IMR-90 (cell line): Measurements from ENCODE around the gene COL23A1. TPM values are rescaled to one million over a fixed set of nuclear protein-coding genes. Genes with fewer than 3 reads are reported as not detected.

Experiments used
- ATAC-seq: fragments of 200-7000 bp; cut with Tn5 transposase; 2 replicates; pipeline ENCODE4 v1.9.1; 2020; ENCODE audit warnings: low read depth, mild to moderate bottlenecking, moderate library complexity
- BruUV-seq: library from RNA; stranded (reverse); fragments of 400-500 nt; replicated peaks from 2 replicates; lab custom pipeline; 2021; lab: Mats Ljungman, UMichigan
- CTCF ChIA-PET: fragments of 300-600 bp; formaldehyde crosslinking; extraction: SDS; loops from one replicate; lab custom pipeline; 2021; ENCODE audit warnings: antibody characterized with exemption; lab: Yijun Ruan, JAX
- POLR2A ChIA-PET: fragments of 300-600 bp; sonication (Branson Sonifier 250); formaldehyde crosslinking; loops from one replicate; lab custom pipeline; 2022; ENCODE audit warnings: antibody characterized with exemption; ENCODE audit not compliant: unreplicated experiment; lab: Charles Lee
- DNase-seq: peaks from one replicate; pipeline ENCODE4 v3.0.0; 2013
- H2AFZ ChIP-seq: replicated peaks from 2 replicates; pipeline ENCODE3; 2013; ENCODE audit warnings: low read length, mild to moderate bottlenecking; ENCODE audit not compliant: poor library complexity
- H2AK5ac ChIP-seq: 2 replicates; pipeline ENCODE4 v1.6.1; 2013; ENCODE audit warnings: low read depth, low read length, inconsistent platforms
- H2AK9ac ChIP-seq: replicated peaks from 2 replicates; pipeline ENCODE3; 2013; ENCODE audit warnings: mild to moderate bottlenecking, low read depth, low read length, moderate library complexity; ENCODE audit not compliant: poor library complexity
- H2BK120ac ChIP-seq: 2 replicates; pipeline ENCODE4 v1.6.1; 2013; ENCODE audit warnings: low read depth, low read length, inconsistent platforms
- H2BK15ac ChIP-seq: 3 replicates; pipeline ENCODE4 v1.6.1; 2013; ENCODE audit warnings: low read depth, low read length, inconsistent platforms
- H2BK20ac ChIP-seq: 2 replicates; pipeline ENCODE4 v1.6.1; 2013; ENCODE audit warnings: low read depth, mild to moderate bottlenecking, inconsistent platforms, low read length, moderate library complexity
- H2BK5ac ChIP-seq: 2 replicates; pipeline ENCODE4 v1.6.1; 2013; ENCODE audit warnings: mild to moderate bottlenecking, low read depth, low read length, inconsistent platforms; ENCODE audit not compliant: poor library complexity, severe bottlenecking
- H3K14ac ChIP-seq: replicated peaks from 2 replicates; pipeline ENCODE4 v1.6.1; 2013; ENCODE audit warnings: low read depth, low read length, inconsistent platforms
- H3K18ac ChIP-seq: 2 replicates; pipeline ENCODE4 v1.6.1; 2013; ENCODE audit warnings: low read depth, low read length, control low read depth
- H3K23ac ChIP-seq: 2 replicates; pipeline ENCODE4 v1.6.1; 2013; ENCODE audit warnings: low read depth, low read length, inconsistent platforms
- H3K27ac ChIP-seq: 2 replicates; pipeline ENCODE4 v1.5.1; 2013; ENCODE audit warnings: mild to moderate bottlenecking, control low read depth, low read length; ENCODE audit not compliant: insufficient read depth
- H3K27me3 ChIP-seq: 2 replicates; pipeline ENCODE4 v1.6.1; 2013; ENCODE audit warnings: low read length; ENCODE audit not compliant: control insufficient read depth, insufficient read depth
- H3K36me3 ChIP-seq: 2 replicates; pipeline ENCODE4 v1.6.1; 2013; ENCODE audit warnings: low read length, mixed read lengths; ENCODE audit not compliant: control insufficient read depth, insufficient read depth
- H3K4ac ChIP-seq: 2 replicates; pipeline ENCODE4 v1.6.1; 2013; ENCODE audit warnings: low read depth, low read length, inconsistent platforms
- H3K4me1 ChIP-seq: 2 replicates; pipeline ENCODE4 v1.6.1; 2013; ENCODE audit warnings: low read length, mixed read lengths; ENCODE audit not compliant: control insufficient read depth, insufficient read depth
- H3K4me2 ChIP-seq: 2 replicates; pipeline ENCODE4 v1.6.1; 2013; ENCODE audit warnings: low read depth, mild to moderate bottlenecking, control low read depth, low read length, moderate library complexity
- H3K4me3 ChIP-seq: 2 replicates; pipeline ENCODE4 v1.5.1; 2013; ENCODE audit warnings: low read depth, mild to moderate bottlenecking, control low read depth, low read length, moderate library complexity; ENCODE audit not compliant: insufficient read depth
- H3K56ac ChIP-seq: 2 replicates; pipeline ENCODE4 v1.6.1; 2013; ENCODE audit warnings: low read length, inconsistent platforms; ENCODE audit not compliant: insufficient read depth; ENCODE audit errors: extremely low read depth
- H3K79me1 ChIP-seq, 2 experiments: 2 replicates each; pipeline ENCODE4 v1.6.1; 2013; ENCODE audit warnings: low read length in 2 of 2, inconsistent platforms in 1 of 2, low read depth in 1 of 2
- H3K9ac ChIP-seq: 2 replicates; pipeline ENCODE4 v1.6.1; 2013; ENCODE audit warnings: low read depth, low read length, control low read depth
- H3K9me1 ChIP-seq: 2 replicates; pipeline ENCODE4 v1.6.1; 2013; ENCODE audit warnings: low read length, inconsistent platforms; ENCODE audit not compliant: insufficient read depth
- H3K9me3 ChIP-seq: 2 replicates; pipeline ENCODE4 v1.6.1; 2013; ENCODE audit warnings: low read length; ENCODE audit not compliant: control insufficient read depth, insufficient read depth
- H4K20me1 ChIP-seq: 2 replicates; pipeline ENCODE4 v1.6.1; 2013; ENCODE audit warnings: low read length, inconsistent platforms; ENCODE audit not compliant: insufficient read depth
- H4K5ac ChIP-seq: 2 replicates; pipeline ENCODE4 v1.6.1; 2013; ENCODE audit warnings: mild to moderate bottlenecking, low read depth, low read length, control low read depth
- H4K8ac ChIP-seq, 2 experiments: 2 replicates each; pipeline ENCODE4 v1.6.1; 2013; ENCODE audit warnings: low read depth in 2 of 2, low read length in 2 of 2, control low read depth in 1 of 2, inconsistent platforms in 1 of 2
- H4K91ac ChIP-seq: 2 replicates; pipeline ENCODE4 v1.6.1; 2013; ENCODE audit warnings: low read depth, low read length, inconsistent platforms; ENCODE audit not compliant: insufficient read depth
- BHLHE40 ChIP-seq: fragments of 150-350 bp; IDR thresholded peaks from 2 replicates; pipeline ENCODE4 v1.6.1; 2016; ENCODE audit warnings: mild to moderate bottlenecking, low read depth, low read length
- CEBPB ChIP-seq: IDR thresholded peaks from 2 replicates; pipeline ENCODE4 v1.6.1; 2012; ENCODE audit warnings: low read depth, low read length, improper control_type of control experiment
- CHD1 ChIP-seq: IDR thresholded peaks from 2 replicates; pipeline ENCODE4 v1.6.1; 2012; ENCODE audit warnings: low read depth, low read length, improper control_type of control experiment
- CTCF ChIP-seq: conservative IDR thresholded peaks from 2 replicates; pipeline ENCODE4 v1.5.1; 2012; ENCODE audit warnings: mild to moderate bottlenecking, low read depth, low read length, improper control_type of control experiment
- ELK1 ChIP-seq: fragments of 150-350 bp; IDR thresholded peaks from 2 replicates; pipeline ENCODE4 v1.6.1; 2016; ENCODE audit warnings: low read depth, mild to moderate bottlenecking, low read length, moderate library complexity, borderline replicate concordance
- FOS ChIP-seq: fragments of 150-350 bp; IDR thresholded peaks from 2 replicates; pipeline ENCODE4 v1.6.1; 2016; ENCODE audit warnings: low read depth, low read length
- MAFK ChIP-seq: IDR thresholded peaks from 2 replicates; pipeline ENCODE4 v1.6.1; 2012; ENCODE audit warnings: low read depth, low read length, improper control_type of control experiment
- MAZ ChIP-seq: IDR thresholded peaks from 2 replicates; pipeline ENCODE4 v1.6.1; 2012; ENCODE audit warnings: low read depth, mild to moderate bottlenecking, low read length, improper control_type of control experiment, moderate library complexity, borderline replicate concordance
- MXI1 ChIP-seq: IDR thresholded peaks from 2 replicates; pipeline ENCODE4 v1.6.1; 2012; ENCODE audit warnings: low read depth, mild to moderate bottlenecking, low read length, moderate library complexity, borderline replicate concordance
- NFE2L2 ChIP-seq: fragments of 150-350 bp; IDR thresholded peaks from 2 replicates; pipeline ENCODE4 v1.6.1; 2016; ENCODE audit warnings: low read depth, mild to moderate bottlenecking, low read length
- POLR2A ChIP-seq: IDR thresholded peaks from 2 replicates; pipeline ENCODE4 v1.6.1; 2012; ENCODE audit warnings: mild to moderate bottlenecking, low read depth, low read length
- RAD21 ChIP-seq: IDR thresholded peaks from 2 replicates; pipeline ENCODE4 v1.6.1; 2012; ENCODE audit warnings: low read length, improper control_type of control experiment
- RCOR1 ChIP-seq: IDR thresholded peaks from 2 replicates; pipeline ENCODE4 v1.6.1; 2012; ENCODE audit warnings: mild to moderate bottlenecking, low read length, improper control_type of control experiment; ENCODE audit not compliant: insufficient replicate concordance
- RFX5 ChIP-seq: IDR thresholded peaks from 2 replicates; pipeline ENCODE4 v1.8.0; 2012; ENCODE audit warnings: low read depth, mild to moderate bottlenecking, low read length, moderate library complexity
- SMC3 ChIP-seq: fragments of 150-350 bp; IDR thresholded peaks from 2 replicates; pipeline ENCODE4 v1.6.1; 2016; ENCODE audit warnings: low read depth, mild to moderate bottlenecking, antibody characterized with exemption, low read length, moderate library complexity
- USF2 ChIP-seq: fragments of 150-350 bp; IDR thresholded peaks from 2 replicates; pipeline ENCODE4 v1.6.1; 2017; ENCODE audit warnings: mild to moderate bottlenecking, antibody characterized with exemption, low read length, low read depth
- WGBS, 2 experiments: methylation state at CpG; one replicate each; pipeline versions ENCODE4 v1.1.5 to v1.1.7; 2013; ENCODE audit warnings: missing lambda C conversion rate in 2 of 2; ENCODE audit not compliant: insufficient read length in 1 of 2; ENCODE audit errors: extremely low coverage in 2 of 2; 5-methylcytosine and 5-hydroxymethylcytosine counted together
- dilution Hi-C: fragments of 300-500 bp; cut with HindIII; formaldehyde crosslinking; loops from one replicate; pipeline ENCODE4 v1.14.3; 2018; ENCODE audit warnings: low sequenced_read_pairs; ENCODE audit not compliant: unreplicated experiment
- in situ Hi-C: fragments of 300-500 bp; cut with MboI; formaldehyde crosslinking; loops from 3 replicates; pipeline ENCODE4 v1.14.3; 2019; ENCODE audit warnings: low sequenced_read_pairs, inconsistent platforms, mixed read lengths
- intact Hi-C: fragments of 100-400 bp; cut with micrococcal nuclease; formaldehyde crosslinking; loops from 2 replicates; pipeline ENCODE4 v1.10.0; 2022
- polyA plus RNA-seq, 3 experiments: library from polyadenylated mRNA; depleted of rRNA; stranded (reverse); fragments of >200 nt; gene quantifications; 2 replicates each; pipeline ENCODE4 v1.2.3, GENCODE V29; 2012; ENCODE audit warnings: low replicate concordance in 1 of 3
- total RNA-seq: library from RNA; depleted of rRNA; stranded (reverse); fragments of >200 nt; gene quantifications from 2 replicates; pipeline ENCODE4 v1.2.3, GENCODE V29; 2012

COL23A1 gene
- total and polyA plus RNA-seq, 2 of the 4 experiments (the other 2 are of a cell fraction) = not detected

GRCh38 chr5:178473854-178474253 lies 116.3 kb downstream of the COL23A1 start:
- BruUV-seq = no TSS peak
- DNase-seq = no peak
- POLR2A ChIA-PET = no interaction called here
- H3K18ac ChIP-seq = no peak overlapping the region
- H4K5ac ChIP-seq = no peak overlapping the region
- H2BK20ac ChIP-seq = no peak overlapping the region
- no peak overlapping the region for H3K4me3 ChIP-seq
- H3K4me1 ChIP-seq = no peaks in the 10 kb centered on the region
- H3K79me1 ChIP-seq = no peaks in the 10 kb centered on the region
- H3K4ac ChIP-seq = no peak overlapping the region
- no peak overlapping the region for H4K8ac ChIP-seq
- 71% methylated on average over 2 of the region's 7 CpGs; no CpG with 5 or more reads in 1 of the 2 experiments for WGBS, 2 experiments
- TF ChIP-seq NFE2L2 = no peak
- no peak for TF ChIP-seq MAZ
- no peak for TF ChIP-seq USF2
- TF ChIP-seq RFX5 = no peak
- TF ChIP-seq MAFK = no peak
- TF ChIP-seq RAD21 = no peak
- no peak for TF ChIP-seq RCOR1
- TF ChIP-seq BHLHE40 = no peak
- no peak for TF ChIP-seq CHD1
- no peak for TF ChIP-seq SMC3
- TF ChIP-seq ELK1 = no peak
- TF ChIP-seq MXI1 = no peak
- TF ChIP-seq FOS = no peak
- TF ChIP-seq CEBPB = no peak
- TF ChIP-seq CTCF = no peak
- no peak for TF ChIP-seq POLR2A
- no peak overlapping the region for H4K91ac ChIP-seq
- no peaks in the 10 kb centered on the region for H3K27me3 ChIP-seq
- dilution Hi-C loops (no loop called here), in situ Hi-C loops (no loop called here), intact Hi-C loops (no loop called here)
- H4K20me1 ChIP-seq = no peaks in the 10 kb centered on the region
- H3K9ac ChIP-seq = no peak overlapping the region
- no peak overlapping the region for H3K4me2 ChIP-seq
- H2AK9ac ChIP-seq = no peak overlapping the region
- ATAC-seq = no peak
- no peak overlapping the region for H3K56ac ChIP-seq
- H2BK15ac ChIP-seq = no peak overlapping the region
- H3K27ac ChIP-seq = no peak overlapping the region
- H2BK120ac ChIP-seq = no peak overlapping the region
- CTCF ChIA-PET = no interaction called here
- H3K36me3 ChIP-seq = no peaks in the 10 kb centered on the region
- H3K9me3 ChIP-seq = no peaks in the 10 kb centered on the region; the same call in 1 of the 2 replicates
- no peak overlapping the region for H3K23ac ChIP-seq
- H2AFZ ChIP-seq = no peak overlapping the region
- no peak overlapping the region for H3K14ac ChIP-seq
- no peaks in the 10 kb centered on the region for H3K9me1 ChIP-seq
- H2AK5ac ChIP-seq = no peak overlapping the region
- H2BK5ac ChIP-seq = no peak overlapping the region
